ENCODE results near the gene MIB1.

DNA sequence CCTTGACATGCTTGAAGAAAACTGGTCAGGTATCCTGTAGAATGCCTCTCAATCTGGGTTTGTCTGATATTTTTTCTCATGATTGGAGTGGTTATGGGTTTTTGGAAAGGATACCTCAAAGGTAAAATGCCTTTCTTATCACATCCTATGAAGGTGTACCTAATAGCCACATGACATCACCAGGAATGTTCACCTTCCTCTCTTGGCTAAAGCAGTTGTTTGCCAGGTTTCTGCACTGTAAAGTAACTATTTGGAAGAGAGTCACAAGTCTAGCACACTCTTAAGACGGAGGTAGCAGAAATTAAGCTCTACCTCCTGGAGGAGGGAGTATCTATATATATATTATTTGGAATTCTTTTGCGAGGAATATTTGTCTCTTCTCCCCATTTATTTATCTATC lies 17.9 kb upstream of the MIB1 start:
- TF ChIP-seq, protein P1, sequence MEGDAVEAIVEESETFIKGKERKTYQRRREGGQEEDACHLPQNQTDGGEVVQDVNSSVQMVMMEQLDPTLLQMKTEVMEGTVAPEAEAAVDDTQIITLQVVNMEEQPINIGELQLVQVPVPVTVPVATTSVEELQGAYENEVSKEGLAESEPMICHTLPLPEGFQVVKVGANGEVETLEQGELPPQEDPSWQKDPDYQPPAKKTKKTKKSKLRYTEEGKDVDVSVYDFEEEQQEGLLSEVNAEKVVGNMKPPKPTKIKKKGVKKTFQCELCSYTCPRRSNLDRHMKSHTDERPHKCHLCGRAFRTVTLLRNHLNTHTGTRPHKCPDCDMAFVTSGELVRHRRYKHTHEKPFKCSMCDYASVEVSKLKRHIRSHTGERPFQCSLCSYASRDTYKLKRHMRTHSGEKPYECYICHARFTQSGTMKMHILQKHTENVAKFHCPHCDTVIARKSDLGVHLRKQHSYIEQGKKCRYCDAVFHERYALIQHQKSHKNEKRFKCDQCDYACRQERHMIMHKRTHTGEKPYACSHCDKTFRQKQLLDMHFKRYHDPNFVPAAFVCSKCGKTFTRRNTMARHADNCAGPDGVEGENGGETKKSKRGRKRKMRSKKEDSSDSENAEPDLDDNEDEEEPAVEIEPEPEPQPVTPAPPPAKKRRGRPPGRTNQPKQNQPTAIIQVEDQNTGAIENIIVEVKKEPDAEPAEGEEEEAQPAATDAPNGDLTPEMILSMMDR (IDR thresholded peaks at IDR 0.05; ENCODE audit: poor library complexity), result no peak
- TF ChIP-seq EZH2 (IDR thresholded peaks at IDR 0.05; ENCODE audit: borderline replicate concordance), result no peak

Data from hepatocyte (in vitro differentiated cells).